ENCODE measurements around the gene RNF113B.
A peak's percentile ranks its signal among the peaks of the same experiment; 100 is the strongest.

Gene RNF113B

GRCh38 chr13:98176777-98177608 is at the start of gene RNF113B:
TSS of gene RNF113B (minus strand) at chr13:98177269. CDS start at chr13:98177236, 33 bp downstream.
- DNase-seq: no peak

DNA sequence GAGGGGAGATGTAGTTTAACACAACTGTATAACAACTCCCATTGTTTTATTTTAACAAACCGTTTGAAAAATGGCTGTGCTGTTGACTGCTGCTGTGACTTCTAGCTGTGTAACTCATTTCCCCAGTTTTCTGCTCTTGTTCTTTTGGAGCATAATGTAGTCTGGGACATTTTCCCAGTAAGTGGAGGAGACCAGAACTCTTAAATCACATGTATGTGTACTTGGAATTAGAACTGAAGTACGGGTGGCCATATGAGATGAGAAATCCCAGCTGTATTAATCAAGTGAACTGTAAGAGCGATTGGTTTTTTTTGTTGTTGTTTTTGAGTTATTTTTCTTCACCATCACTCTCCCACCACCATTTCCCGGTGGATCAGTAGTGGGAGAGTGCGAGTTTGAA is 49.4 kb upstream of the RNF113B start:
- no peak for DNase-seq

DNA sequence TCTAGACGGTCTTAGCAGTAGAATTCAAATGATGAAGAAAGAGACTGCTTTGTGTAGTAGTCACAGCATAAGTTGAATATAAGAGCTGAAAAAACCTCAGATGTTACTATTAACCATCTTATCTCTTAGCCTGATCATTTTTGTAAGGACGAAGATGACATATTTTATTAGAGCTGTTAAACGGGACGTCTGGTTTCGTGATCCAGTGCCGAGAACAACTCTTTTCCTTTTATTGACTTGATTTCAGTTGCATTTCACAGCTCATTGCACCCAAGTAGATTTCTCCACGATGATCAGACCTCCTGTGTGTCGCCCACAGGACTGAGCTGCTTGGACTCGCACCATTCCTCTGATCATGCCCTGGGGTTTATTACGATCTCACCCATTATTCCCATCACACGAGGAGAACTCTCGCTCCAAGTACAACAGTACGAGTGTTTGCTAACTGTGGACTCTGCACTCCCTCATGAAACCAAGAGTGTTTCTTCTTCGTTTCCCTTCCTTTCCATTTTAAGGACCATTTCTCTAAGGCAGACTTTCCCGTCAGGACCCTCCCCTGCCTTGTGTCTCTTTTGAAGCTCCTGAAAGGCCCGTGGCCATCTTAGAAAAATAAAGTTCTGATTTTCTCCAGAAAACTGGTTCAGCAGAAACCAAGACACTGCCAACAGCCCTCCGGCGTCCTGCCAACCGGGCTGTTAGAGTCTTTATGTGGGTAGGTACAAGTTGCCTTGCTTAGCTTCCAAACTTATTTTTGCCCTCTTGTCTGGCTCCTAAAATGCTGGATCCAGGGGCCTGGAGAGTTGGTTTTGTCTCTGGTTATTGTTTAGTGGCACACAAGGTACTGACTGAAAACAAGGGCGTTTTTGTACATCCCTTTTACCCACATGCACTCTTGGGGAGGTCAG is 48.2 kb upstream of the RNF113B start:
- DNase-seq: no peak

- DNase-seq: no peak
Measured at GRCh38 chr13:98224557-98224956, 47.5 kb upstream of the RNF113B start.

GRCh38 chr13:98223741-98224140 is 46.7 kb upstream of the RNF113B start:
- no peak for DNase-seq

DNA sequence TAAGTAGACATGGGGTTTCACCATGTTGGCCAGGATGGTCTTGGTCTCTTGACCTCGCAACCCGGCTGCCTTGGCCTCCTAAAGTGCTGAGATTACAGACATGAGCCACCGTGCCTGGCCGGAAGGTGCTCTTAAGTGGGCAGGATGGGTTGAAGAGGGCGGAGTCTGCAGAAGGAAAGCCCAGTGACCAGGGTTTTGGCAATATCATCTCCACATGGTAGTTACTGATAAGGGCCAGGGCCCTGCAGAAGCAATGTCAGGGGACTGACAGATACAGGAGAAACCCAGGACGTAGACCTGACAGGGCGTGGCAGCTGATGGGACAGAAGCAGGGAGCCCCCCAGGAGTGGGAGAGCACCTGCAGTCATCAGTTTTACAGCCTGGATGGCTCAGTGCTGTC is 45.7 kb upstream of the RNF113B start:
- DNase-seq: peak; percentile 84

GRCh38 chr13:98222081-98222554 is 45.0 kb upstream of the RNF113B start:
- DNase-seq: peak; percentile 10

- no peak for DNase-seq
Measured at GRCh38 chr13:98221234-98221633, 44.2 kb upstream of the RNF113B start.

DNA sequence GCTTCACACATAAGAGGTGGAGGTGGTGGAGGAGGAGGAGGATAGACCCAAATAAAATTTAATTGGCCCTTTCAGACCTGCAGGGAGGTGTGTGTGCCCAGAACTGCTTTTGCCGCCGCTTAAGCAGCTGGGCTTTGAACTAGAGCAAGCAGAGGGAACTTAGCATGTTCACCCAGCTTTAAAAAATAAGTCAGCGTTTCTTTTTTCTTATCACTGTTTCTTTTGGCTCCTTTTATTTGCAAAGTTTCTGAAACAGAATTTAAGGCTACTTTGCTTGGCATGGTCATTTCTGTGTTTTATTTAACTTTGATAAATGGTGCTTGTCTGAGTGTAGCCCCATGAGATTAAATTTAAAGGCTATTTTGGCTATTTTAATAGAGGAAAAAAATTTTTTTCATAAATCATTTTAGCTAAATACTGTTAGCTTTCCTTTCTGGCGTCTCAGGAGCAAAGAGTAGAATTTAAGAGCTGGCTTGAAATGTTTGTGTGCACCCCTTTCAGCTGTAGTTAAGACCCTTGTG is 43.3 kb upstream of the RNF113B start:
- DNase-seq: no peak

GRCh38 chr13:98219685-98220084 is 42.6 kb upstream of the RNF113B start:
- no peak for DNase-seq

DNA sequence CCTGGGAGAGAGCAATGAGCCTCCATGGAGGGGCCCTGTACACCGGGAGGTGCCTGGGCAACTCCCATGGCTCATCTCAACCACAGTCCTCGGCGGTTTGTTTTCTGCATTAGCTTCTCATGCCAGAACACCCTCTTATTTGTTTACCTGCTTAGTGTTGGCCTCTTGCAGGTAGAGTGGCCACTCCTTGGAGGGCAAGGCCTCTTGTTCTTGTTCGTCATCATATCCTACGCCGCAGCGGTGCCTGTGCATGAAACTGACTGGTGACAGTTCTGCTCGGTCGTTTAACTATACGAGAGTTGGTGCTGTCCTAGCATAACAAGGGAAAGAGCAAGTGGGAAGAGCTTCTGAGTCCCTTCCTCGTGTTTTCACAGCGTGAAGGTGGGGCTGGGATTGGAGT is 40.5 kb upstream of the RNF113B start:
- DNase-seq: no peak

GRCh38 chr13:98216711-98217285 is 39.7 kb upstream of the RNF113B start:
- no peak for DNase-seq

DNA sequence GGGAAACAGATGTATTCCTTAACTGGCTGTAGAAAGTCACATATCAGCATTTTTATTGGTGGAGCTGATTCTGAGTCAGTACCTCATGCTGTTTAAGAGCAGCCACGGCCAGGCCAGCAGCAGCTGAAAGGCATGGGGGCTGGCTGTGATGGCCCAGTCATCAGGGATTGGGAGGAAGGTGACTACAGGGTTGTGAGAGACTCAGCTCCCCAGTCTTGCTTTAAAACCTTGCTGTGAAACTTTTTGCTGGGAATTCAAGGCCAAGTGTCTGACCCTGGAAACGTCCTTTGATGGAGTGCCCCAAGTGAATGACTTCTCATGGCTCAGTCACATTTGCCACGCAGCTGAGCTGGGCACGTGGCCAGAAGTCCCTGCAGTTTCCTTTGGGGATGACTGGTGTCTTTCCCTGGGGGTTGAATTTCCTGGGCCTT is 39.1 kb upstream of the RNF113B start:
- no peak for DNase-seq

- DNase-seq: no peak
Measured at GRCh38 chr13:98215508-98215907, 38.4 kb upstream of the RNF113B start.

DNA sequence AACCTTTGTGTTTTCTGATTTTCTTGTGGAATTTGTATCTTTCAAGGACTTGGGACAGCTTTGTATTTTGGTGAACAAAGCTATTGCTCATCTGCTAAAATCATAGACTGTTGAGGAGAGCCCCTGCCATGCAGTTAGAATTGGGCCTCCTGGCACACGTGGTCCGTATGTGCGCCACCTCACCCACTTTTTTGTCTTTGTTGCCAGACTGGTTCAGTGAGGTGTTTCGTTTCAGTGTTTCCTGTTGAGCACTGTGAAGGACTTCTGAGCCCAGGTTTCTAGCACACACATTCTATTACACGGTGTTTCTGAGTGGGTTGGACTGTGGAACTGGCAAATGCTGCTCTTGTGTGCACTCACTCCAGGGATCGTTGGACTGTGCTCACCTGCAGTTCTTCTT is 37.6 kb upstream of the RNF113B start:
- no peak for DNase-seq

DNA sequence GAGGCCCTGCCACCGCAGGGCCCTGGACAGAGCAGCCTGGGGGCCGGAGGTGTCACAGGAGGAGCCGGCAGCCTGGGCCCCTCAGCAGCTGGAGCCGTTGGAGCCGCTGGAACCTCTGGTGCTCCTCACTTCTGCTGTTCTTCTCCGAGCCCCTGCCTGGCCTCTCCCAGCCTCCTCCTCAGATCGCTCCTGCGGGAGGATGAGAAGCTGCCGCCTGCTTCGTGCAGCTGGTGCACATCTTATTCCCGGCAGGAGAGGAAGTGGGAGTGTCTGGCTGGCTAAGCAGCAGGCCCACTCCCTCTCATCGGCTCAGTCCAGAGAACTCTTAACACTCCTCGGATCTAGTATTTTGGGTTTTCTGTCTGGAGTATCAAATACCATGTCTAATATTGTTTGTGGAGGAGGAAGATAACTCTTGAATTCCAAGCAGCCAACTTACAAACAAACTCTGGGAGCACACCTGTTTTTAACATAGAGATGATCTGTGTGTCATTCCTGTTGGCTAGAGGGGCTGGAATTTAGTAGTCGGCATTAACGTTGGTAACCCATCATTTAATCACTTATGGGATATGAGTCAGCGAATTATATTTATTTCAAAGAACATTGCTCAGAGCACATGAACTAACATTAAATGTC is 37.1 kb upstream of the RNF113B start:
- no peak for DNase-seq

DNA sequence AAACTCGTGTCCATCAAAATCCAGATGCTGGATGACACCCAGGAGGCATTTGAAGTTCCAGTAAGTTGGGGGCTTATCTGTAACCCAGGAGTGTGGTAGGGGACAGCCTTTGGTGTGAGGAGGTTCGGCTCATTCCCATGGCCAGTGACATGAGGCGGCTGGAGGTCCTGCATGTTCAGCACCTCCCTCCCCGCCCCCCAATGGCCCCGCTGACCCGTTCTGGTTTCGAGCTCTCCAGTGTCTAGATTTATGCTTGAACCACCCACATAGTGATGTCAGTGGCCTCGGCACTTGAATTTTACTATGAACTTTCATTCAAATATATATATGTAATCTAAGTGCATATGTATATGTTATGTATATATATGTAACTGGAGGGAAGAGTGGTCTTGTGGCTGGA is 36.3 kb upstream of the RNF113B start:
- no peak for DNase-seq

GRCh38 chr13:98212763-98213162 is 35.7 kb upstream of the RNF113B start:
- no peak for DNase-seq

DNA sequence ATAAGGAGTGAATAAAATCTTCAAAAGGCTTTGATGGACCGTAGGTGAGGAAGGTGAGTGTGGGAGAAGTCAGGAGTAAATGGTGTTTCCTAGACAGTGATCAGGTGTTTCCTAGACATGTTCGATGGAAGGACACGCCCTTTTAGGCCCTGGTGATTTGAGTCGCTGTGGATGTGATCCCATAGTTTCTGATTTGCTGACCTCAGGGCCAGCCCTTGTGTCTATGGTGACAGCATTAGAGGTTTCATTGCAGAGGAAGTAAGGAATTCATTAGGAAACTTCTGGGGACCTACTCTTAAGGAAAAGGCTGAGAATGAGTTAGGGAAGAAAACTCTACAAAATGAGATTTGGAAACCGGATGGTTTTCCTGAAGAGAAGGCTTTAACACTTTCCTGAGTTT is 31.5 kb upstream of the RNF113B start:
- DNase-seq: no peak

- no peak for DNase-seq
Measured at GRCh38 chr13:98207416-98207815, 30.3 kb upstream of the RNF113B start.

- no peak for DNase-seq
Measured at GRCh38 chr13:98206946-98207345, 29.9 kb upstream of the RNF113B start.

DNA sequence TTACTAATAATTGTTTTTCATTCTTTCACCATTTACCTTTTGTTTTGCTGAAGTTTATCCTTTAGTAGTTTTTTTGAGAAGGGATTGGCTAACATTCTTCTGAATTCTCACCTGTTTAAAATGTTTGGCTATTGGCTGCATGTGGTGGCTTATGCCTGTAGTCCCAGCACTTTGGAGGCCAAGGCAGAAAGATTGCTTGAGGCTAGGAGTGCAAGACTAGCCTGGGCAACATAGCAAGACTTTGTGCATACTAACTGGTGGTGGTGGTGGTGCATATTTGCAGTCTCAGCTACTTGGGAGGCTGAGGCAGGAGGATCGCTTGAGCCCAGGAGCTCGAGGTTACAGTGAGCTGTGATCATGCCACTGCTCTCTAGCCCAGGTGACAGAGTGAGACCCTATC is 27.5 kb upstream of the RNF113B start:
- no peak for DNase-seq
